ENCODE measurements around the gene TGM3.

TGM3 gene

GRCh38 chr20:2281563-2281962, 14.2 kb upstream of the TGM3 start:
- no peak for DNase-seq (ENCODE audit: extremely low spot score)
- CTCF ChIA-PET: no interaction called here

GRCh38 chr20:2282181-2282580, 13.6 kb upstream of the TGM3 start:
- ChIA-PET POLR2A (no interaction called here), CTCF (no interaction called here)
- no peak for DNase-seq (ENCODE audit: extremely low spot score)
- TF ChIP-seq SUZ12 (IDR thresholded peaks at IDR 0.05): no peak

More at GRCh38 chr20:2281563-2281962, 14.2 kb upstream of the TGM3 start:
- POLR2A ChIA-PET: no interaction called here
- TF ChIP-seq NFRKB (IDR thresholded peaks at IDR 0.05) (no peak), HDGF (IDR thresholded peaks at IDR 0.05; ENCODE audit: borderline replicate concordance) (no peak), TARDBP (IDR thresholded peaks at IDR 0.05) (no peak), SUZ12 (IDR thresholded peaks at IDR 0.05) (no peak), FOXM1 (IDR thresholded peaks at IDR 0.05; ENCODE audit: borderline replicate concordance) (no peak), L3MBTL2 (conservative IDR thresholded peaks at IDR 0.05) (no peak), FOXA1 (IDR thresholded peaks at IDR 0.05) (no peak), ARNT (IDR thresholded peaks at IDR 0.05) (no peak), ZNF384 (IDR thresholded peaks at IDR 0.05) (no peak), BHLHE40 (IDR thresholded peaks at IDR 0.05; ENCODE audit: borderline replicate concordance) (no peak), LEF1 (IDR thresholded peaks at IDR 0.05; ENCODE audit: borderline replicate concordance) (no peak), PKNOX1 (IDR thresholded peaks at IDR 0.05) (no peak)

GRCh38 chr20:2283706-2284423, 11.9 kb upstream of the TGM3 start:
- POLR2A ChIA-PET: no interaction called here
- TF ChIP-seq TARDBP (IDR thresholded peaks at IDR 0.05): no peak
- TF ChIP-seq HDGF (IDR thresholded peaks at IDR 0.05; ENCODE audit: borderline replicate concordance): no peak
- no peak for TF ChIP-seq LEF1 (IDR thresholded peaks at IDR 0.05; ENCODE audit: borderline replicate concordance)
- TF ChIP-seq NFRKB (IDR thresholded peaks at IDR 0.05): no peak
- TF ChIP-seq FOXK2 (IDR thresholded peaks at IDR 0.05): no peak
- no peak for TF ChIP-seq ARNT (IDR thresholded peaks at IDR 0.05)
- no peak for TF ChIP-seq ELF4 (IDR thresholded peaks at IDR 0.05)
- TF ChIP-seq CTBP1 (IDR thresholded peaks at IDR 0.05; ENCODE audit: borderline replicate concordance): no peak
- no peak for TF ChIP-seq SUZ12 (IDR thresholded peaks at IDR 0.05)
- TF ChIP-seq PKNOX1 (IDR thresholded peaks at IDR 0.05): no peak
- TF ChIP-seq FOXA1 (IDR thresholded peaks at IDR 0.05): no peak
- no peak for TF ChIP-seq L3MBTL2 (conservative IDR thresholded peaks at IDR 0.05)
- TF ChIP-seq BHLHE40 (IDR thresholded peaks at IDR 0.05; ENCODE audit: borderline replicate concordance): no peak
- no peak for DNase-seq (ENCODE audit: extremely low spot score)
- CTCF ChIA-PET: no interaction called here

- POLR2A ChIA-PET: no interaction called here
- no peak for TF ChIP-seq LEF1 (IDR thresholded peaks at IDR 0.05; ENCODE audit: borderline replicate concordance)
- TF ChIP-seq HDGF (IDR thresholded peaks at IDR 0.05; ENCODE audit: borderline replicate concordance): no peak
- no peak for TF ChIP-seq TARDBP (IDR thresholded peaks at IDR 0.05)
- no peak for TF ChIP-seq SUZ12 (IDR thresholded peaks at IDR 0.05)
- TF ChIP-seq L3MBTL2 (conservative IDR thresholded peaks at IDR 0.05): no peak
- no peak for TF ChIP-seq FOXM1 (IDR thresholded peaks at IDR 0.05; ENCODE audit: borderline replicate concordance)
- TF ChIP-seq CTBP1 (IDR thresholded peaks at IDR 0.05; ENCODE audit: borderline replicate concordance): no peak
- TF ChIP-seq BHLHE40 (IDR thresholded peaks at IDR 0.05; ENCODE audit: borderline replicate concordance): no peak
- TF ChIP-seq NFRKB (IDR thresholded peaks at IDR 0.05): no peak
- no peak for TF ChIP-seq ZNF384 (IDR thresholded peaks at IDR 0.05)
- no peak for TF ChIP-seq PKNOX1 (IDR thresholded peaks at IDR 0.05)
- TF ChIP-seq ELF4 (IDR thresholded peaks at IDR 0.05): no peak
- TF ChIP-seq ARNT (IDR thresholded peaks at IDR 0.05): no peak
- TF ChIP-seq SP1 (IDR thresholded peaks at IDR 0.05): no peak
- TF ChIP-seq FOXA1 (IDR thresholded peaks at IDR 0.05): no peak
- TF ChIP-seq FOXK2 (IDR thresholded peaks at IDR 0.05): no peak
- CTCF ChIA-PET: no interaction called here
- DNase-seq (ENCODE audit: extremely low spot score): no peak
These were observed 10.6 kb upstream of the TGM3 start for GRCh38 chr20:2285193-2285592.

GRCh38 chr20:2285613-2286012, 10.2 kb upstream of the TGM3 start:
- ChIA-PET POLR2A (no interaction called here), CTCF (no interaction called here)
- TF ChIP-seq CTBP1 (IDR thresholded peaks at IDR 0.05; ENCODE audit: borderline replicate concordance) (no peak), BHLHE40 (IDR thresholded peaks at IDR 0.05; ENCODE audit: borderline replicate concordance) (no peak), FOXM1 (IDR thresholded peaks at IDR 0.05; ENCODE audit: borderline replicate concordance) (no peak), TARDBP (IDR thresholded peaks at IDR 0.05) (no peak), ARNT (IDR thresholded peaks at IDR 0.05) (no peak), ELF4 (IDR thresholded peaks at IDR 0.05) (no peak), FOXA1 (IDR thresholded peaks at IDR 0.05) (no peak), NFRKB (IDR thresholded peaks at IDR 0.05) (no peak), ZNF384 (IDR thresholded peaks at IDR 0.05) (no peak), HDGF (IDR thresholded peaks at IDR 0.05; ENCODE audit: borderline replicate concordance) (no peak), FOXK2 (IDR thresholded peaks at IDR 0.05) (no peak), SP1 (IDR thresholded peaks at IDR 0.05) (no peak), L3MBTL2 (conservative IDR thresholded peaks at IDR 0.05) (no peak), LEF1 (IDR thresholded peaks at IDR 0.05; ENCODE audit: borderline replicate concordance) (no peak), PKNOX1 (IDR thresholded peaks at IDR 0.05) (no peak), SUZ12 (IDR thresholded peaks at IDR 0.05) (no peak)
- DNase-seq (ENCODE audit: extremely low spot score): no peak
